ENCODE results near the gene GNAQ.

- TF ChIP-seq EP300 (IDR thresholded peaks at IDR 0.05; ENCODE audit: borderline replicate concordance in 1 of 2, low read depth in 1 of 2, low read length in 1 of 2) (no peak), MXI1 (IDR thresholded peaks at IDR 0.05; ENCODE audit: low read depth, low read length) (no peak)
Measured at GRCh38 chr9:77892171-77892570, 139.4 kb downstream of the GNAQ start.

All from SK-N-SH (cell line).